ENCODE data around the gene NCKAP5L. TPM values are rescaled to one million over a fixed set of nuclear protein-coding genes. Genes with fewer than 3 reads are reported as not detected.

The NCKAP5L gene
- total RNA-seq, 1 donor from 2014 or later = 9.1 TPM

DNA sequence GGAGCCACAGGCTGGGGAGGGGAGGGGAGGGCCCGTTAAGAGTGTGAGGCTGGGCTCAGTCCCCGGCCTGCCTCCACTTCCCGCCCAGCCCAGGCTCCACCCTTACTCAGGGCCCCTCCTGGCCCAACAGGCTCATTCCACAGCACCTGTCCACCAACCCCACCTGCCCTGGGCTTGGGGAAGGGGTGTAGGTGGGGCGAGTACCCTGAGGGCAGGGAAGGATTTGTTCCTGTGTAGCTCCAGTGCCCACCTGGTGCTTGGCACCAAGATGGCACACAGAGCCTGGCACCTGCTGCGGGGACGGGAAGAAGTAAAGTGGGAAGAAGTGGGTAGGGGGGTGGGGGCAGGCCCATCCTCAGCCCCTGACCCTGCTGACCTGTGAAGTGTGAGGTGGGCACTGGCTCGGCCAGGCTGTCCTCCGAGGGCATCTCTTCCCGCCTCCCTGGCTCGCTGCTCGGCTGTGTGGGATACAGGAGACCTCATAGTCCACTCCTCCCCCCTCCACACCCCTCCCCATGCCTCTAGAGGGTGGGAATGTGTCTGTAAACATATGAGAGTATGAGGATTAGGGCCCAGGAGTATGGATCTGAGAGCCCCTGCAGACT lies 35.1 kb downstream of the NCKAP5L start:
- no peaks in the 10 kb centered on the region for H3K4me1 Mint-ChIP-seq
- ChIA-PET CTCF (no interaction called here), POLR2A (no interaction called here)
- DNase-seq = no peak
- intact Hi-C loops (cut with micrococcal nuclease) = no loop called here
- H3K36me3 Mint-ChIP-seq (ENCODE audit: low read depth) = peaks cover 8% of the 10 kb centered on the region
- ATAC-seq (ENCODE audit: low read depth) = no peak
- no peak overlapping the region for H3K4me3 Mint-ChIP-seq
- TF ChIP-seq, protein P1, sequence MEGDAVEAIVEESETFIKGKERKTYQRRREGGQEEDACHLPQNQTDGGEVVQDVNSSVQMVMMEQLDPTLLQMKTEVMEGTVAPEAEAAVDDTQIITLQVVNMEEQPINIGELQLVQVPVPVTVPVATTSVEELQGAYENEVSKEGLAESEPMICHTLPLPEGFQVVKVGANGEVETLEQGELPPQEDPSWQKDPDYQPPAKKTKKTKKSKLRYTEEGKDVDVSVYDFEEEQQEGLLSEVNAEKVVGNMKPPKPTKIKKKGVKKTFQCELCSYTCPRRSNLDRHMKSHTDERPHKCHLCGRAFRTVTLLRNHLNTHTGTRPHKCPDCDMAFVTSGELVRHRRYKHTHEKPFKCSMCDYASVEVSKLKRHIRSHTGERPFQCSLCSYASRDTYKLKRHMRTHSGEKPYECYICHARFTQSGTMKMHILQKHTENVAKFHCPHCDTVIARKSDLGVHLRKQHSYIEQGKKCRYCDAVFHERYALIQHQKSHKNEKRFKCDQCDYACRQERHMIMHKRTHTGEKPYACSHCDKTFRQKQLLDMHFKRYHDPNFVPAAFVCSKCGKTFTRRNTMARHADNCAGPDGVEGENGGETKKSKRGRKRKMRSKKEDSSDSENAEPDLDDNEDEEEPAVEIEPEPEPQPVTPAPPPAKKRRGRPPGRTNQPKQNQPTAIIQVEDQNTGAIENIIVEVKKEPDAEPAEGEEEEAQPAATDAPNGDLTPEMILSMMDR (IDR thresholded peaks at IDR 0.05) = no peak
- no peaks in the 10 kb centered on the region for H3K27me3 Mint-ChIP-seq
- no peaks in the 10 kb centered on the region for H3K9me3 Mint-ChIP-seq
- no peak overlapping the region for H3K27ac Mint-ChIP-seq

DNA sequence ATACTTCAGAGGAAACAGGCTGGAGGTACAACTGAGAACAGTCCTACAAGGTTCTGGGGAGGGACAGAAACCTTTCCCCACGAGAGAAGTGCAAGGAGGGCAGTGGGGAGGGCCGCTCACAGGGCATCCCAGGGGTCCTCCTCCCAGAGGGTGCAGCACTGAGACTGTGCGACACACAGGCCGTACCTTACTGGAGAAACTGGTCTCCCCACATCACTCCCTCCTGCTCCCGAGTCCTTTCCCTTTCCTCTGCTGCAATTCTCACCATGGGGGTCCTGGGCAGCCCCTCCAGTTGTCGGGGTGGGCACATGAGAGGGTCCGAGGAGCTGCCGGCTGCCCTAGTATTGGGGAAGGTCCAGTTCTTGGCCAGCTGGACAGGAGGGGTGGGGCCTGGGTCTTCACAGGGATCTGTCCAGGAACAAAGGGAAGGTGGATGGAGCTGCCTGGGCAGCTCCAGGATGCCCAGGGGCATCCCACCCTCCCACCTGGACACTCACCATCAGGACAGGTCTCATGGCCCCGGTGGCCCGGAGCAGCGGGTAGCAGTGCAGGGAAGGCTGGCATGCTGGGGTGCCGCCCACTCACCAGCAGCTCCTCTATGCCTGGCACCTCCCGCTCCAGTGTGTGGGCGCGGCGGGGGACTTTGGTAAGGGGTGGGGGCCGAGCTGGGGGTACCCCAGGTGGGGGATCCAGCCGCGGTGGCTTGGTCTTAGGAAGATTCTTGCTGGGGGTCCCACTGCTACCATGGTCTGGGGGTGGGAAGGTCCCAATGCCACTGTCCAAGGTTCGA lies 35.8 kb downstream of the NCKAP5L start:
- Mint-ChIP-seq H3K4me3 (no peak overlapping the region), H3K27ac (no peak overlapping the region), H3K27me3 (peaks cover 2% of the 10 kb centered on the region), H3K9me3 (peaks cover 4% of the 10 kb centered on the region), H3K36me3 (ENCODE audit: low read depth) (peaks cover 2% of the 10 kb centered on the region), H3K4me1 (no peaks in the 10 kb centered on the region)
- intact Hi-C loops (cut with micrococcal nuclease) = no loop called here
- ChIA-PET POLR2A (no interaction called here), CTCF (no interaction called here)
- TF ChIP-seq, protein P1 (IDR thresholded peaks at IDR 0.05) = no peak
- DNase-seq = no peak
- ATAC-seq (ENCODE audit: low read depth) = no peak

DNA sequence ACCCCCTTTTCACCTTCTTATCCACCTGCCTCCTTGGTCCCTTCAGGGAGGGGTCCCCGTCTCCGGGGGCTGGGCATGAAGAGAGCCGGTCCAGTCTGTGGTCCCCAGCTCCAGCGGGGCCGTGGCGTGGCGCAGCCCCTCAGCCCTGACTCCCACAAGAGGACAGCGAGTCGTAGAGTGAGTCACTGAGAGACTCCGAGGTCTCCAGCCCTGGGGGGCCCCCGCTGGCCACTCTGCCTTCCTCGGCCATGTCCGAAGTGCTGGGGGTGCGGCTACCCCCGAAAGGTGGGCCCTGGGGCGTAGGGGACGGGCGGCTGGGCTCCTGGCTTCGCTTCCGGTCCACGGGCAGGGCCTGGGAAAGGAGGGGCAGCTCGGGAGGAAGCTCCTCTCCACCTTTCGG lies 36.5 kb downstream of the NCKAP5L start:
- ChIA-PET POLR2A (no interaction called here), CTCF (no interaction called here)
- ATAC-seq (ENCODE audit: low read depth) (no peak), DNase-seq (no peak)
- peaks cover 2% of the 10 kb centered on the region for H3K36me3 Mint-ChIP-seq (ENCODE audit: low read depth)
- peaks cover 4% of the 10 kb centered on the region for H3K9me3 Mint-ChIP-seq
- TF ChIP-seq, protein P1 (IDR thresholded peaks at IDR 0.05) = no peak
- intact Hi-C loops (cut with micrococcal nuclease) = no loop called here
- no peak overlapping the region for H3K27ac Mint-ChIP-seq
- no peaks in the 10 kb centered on the region for H3K4me1 Mint-ChIP-seq
- H3K27me3 Mint-ChIP-seq = peaks cover 2% of the 10 kb centered on the region
- H3K4me3 Mint-ChIP-seq = no peak overlapping the region

DNA sequence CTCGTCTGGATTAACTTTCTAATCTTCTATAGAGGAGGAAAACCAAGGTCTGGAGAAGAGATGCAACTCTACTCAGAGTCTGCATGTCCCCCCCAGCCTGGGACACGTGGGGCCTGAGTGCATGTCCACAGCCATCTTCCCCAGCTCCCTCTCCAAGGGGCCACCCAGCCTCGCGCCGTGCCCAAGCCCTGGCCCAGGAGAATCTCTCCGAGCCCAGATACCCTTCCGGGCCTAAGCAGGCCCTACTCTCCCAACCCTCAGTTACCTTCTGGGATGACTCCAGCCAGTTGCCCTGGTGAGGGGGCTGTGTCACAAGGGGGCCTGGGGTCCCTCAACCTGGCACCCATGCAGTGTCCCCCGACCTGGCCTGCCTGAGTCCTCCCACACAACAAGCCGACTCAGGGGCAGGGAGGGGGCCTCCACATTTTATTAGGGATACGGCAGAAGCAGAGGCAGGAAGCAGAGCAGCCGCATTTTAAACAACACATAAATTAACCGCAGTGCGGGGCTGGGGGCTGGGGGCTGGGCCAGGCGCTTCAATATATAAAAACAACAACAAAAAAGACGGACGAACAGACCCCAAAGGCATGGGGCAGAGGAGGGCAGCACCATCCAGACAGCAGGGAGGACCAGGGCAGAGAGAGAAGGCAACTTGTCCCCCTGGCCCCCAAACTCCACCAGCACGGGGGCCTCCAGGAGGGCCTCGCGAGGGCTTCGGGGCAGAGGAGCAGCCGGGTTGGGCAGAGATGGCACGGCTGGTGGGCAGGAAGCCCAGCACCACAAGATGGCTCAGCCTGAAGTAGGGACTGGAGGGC lies 37.3 kb downstream of the NCKAP5L start:
- TF ChIP-seq, protein P1 (IDR thresholded peaks at IDR 0.05) = no peak

DNA sequence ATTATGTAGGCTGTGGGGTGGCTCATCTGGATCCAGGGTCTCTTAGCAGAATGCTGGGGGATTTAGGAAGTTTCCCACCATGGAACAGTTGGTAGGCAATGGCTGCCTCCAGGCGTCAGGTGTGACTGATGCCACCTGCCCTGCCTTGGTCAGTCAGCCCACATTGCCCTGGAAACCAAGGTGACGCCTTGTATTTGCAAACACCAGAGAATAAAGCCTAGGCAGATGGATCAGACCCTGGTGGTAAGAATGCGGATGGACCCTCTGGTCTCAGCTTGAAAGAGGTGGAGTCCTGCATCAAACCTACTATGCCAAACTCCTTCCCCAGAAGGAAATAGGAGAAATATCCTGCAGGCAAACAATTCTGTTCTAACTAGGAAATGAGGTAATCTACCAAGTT lies 38.2 kb downstream of the NCKAP5L start:
- Mint-ChIP-seq H3K27me3 (peaks cover 2% of the 10 kb centered on the region), H3K36me3 (ENCODE audit: low read depth) (no peaks in the 10 kb centered on the region), H3K4me1 (no peaks in the 10 kb centered on the region), H3K9me3 (peaks cover 4% of the 10 kb centered on the region), H3K4me3 (no peak overlapping the region), H3K27ac (no peak overlapping the region)
- DNase-seq (no peak), ATAC-seq (ENCODE audit: low read depth) (no peak)
- ChIA-PET POLR2A (interaction anchor here (0.6 to 0.7 kb wide), 2 partner anchors 9 to 75 kb away, joined by 3 to 5 read pairs; no protein-coding TSS in a partner anchor), CTCF (no interaction called here)
- TF ChIP-seq, protein P1 (IDR thresholded peaks at IDR 0.05) = no peak
- intact Hi-C loops (cut with micrococcal nuclease) = no loop called here

More for the DNA sequence above, 37.3 kb downstream of the NCKAP5L start:
- no peak overlapping the region for H3K27ac Mint-ChIP-seq
- H3K4me1 Mint-ChIP-seq = no peaks in the 10 kb centered on the region
- DNase-seq (no peak), ATAC-seq (ENCODE audit: low read depth) (no peak)
- no peak overlapping the region for H3K4me3 Mint-ChIP-seq
- intact Hi-C loops (cut with micrococcal nuclease) = no loop called here
- H3K36me3 Mint-ChIP-seq (ENCODE audit: low read depth) = peaks cover under 1% of the 10 kb centered on the region
- ChIA-PET POLR2A (no interaction called here), CTCF (no interaction called here)
- peaks cover 4% of the 10 kb centered on the region for H3K9me3 Mint-ChIP-seq
- peaks cover 2% of the 10 kb centered on the region for H3K27me3 Mint-ChIP-seq

All from activated B cell treated with CpG ODN at 0.5 μM for 24 hours (primary cell).